Tibial nerve (tissue), 4 donors: ENCODE measurements around the gene GLIS2. TPM values are rescaled to one million over a fixed set of nuclear protein-coding genes. Genes with fewer than 3 reads are reported as not detected.

Experiments used
- DNase-seq, 2 donors: peaks; one replicate each; pipeline ENCODE4 v3.0.0-alpha.2; 2019; ENCODE audit warnings: low spot score in 2 of 2
- H3K27ac ChIP-seq, 4 donors: fragments of 200-600 bp; sonication (generic) in 3 of 4; one replicate each; pipeline ENCODE4 v1.5.1; 2017 to 2019; ENCODE audit warnings: mild to moderate bottlenecking in 1 of 4
- H3K27me3 ChIP-seq, 2 donors: fragments of 200-600 bp; sonication (generic) in 1 of 2; one replicate each; pipeline versions ENCODE4 v1.5.1 to v1.6.0; 2017 to 2019
- H3K36me3 ChIP-seq, 3 donors: fragments of 200-600 bp; sonication (generic); one replicate each; pipeline ENCODE4 v1.5.1; 2018 to 2019
- H3K4me1 ChIP-seq, 4 donors: fragments of 200-600 bp; sonication (generic) in 3 of 4; one replicate each; pipeline ENCODE4 v1.5.1; 2017 to 2019
- H3K4me3 ChIP-seq, 4 donors: fragments of 200-600 bp; sonication (generic) in 3 of 4; one replicate each; pipeline ENCODE4 v1.5.1; 2017 to 2019; ENCODE audit warnings: mild to moderate bottlenecking in 1 of 4, moderate library complexity in 1 of 4
- H3K9me3 ChIP-seq, 4 donors: fragments of 200-600 bp; sonication (generic) in 3 of 4; one replicate each; pipeline ENCODE4 v1.5.1; 2017 to 2019
- CTCF ChIP-seq, 5 experiments: fragments of 200-600 bp in 3 of 5; fragments of 450-650 bp in 2 of 5; sonication (generic) in 3 of 5; IDR thresholded peaks; one replicate each; pipeline ENCODE4 v1.5.1; 2016 to 2019; ENCODE audit warnings: antibody characterized with exemption in 5 of 5, mild to moderate bottlenecking in 3 of 5, moderate library complexity in 2 of 5
- EP300 ChIP-seq, 2 donors: sonication (generic); formaldehyde crosslinking; IDR thresholded peaks; one replicate each; pipeline ENCODE4 v1.6.1; 2017; ENCODE audit warnings: antibody characterized with exemption in 2 of 2, mild to moderate bottlenecking in 1 of 2
- POLR2A ChIP-seq, 2 donors: fragments of 450-650 bp; IDR thresholded peaks; one replicate each; pipeline ENCODE4 v1.6.1; 2017; ENCODE audit warnings: antibody characterized with exemption in 2 of 2, mild to moderate bottlenecking in 2 of 2, moderate library complexity in 2 of 2
- WGBS, 2 donors: methylation state at CpG; one replicate each; pipeline ENCODE4 v1.1.5; 2018; 5-methylcytosine and 5-hydroxymethylcytosine counted together
- total RNA-seq, 4 donors: library from RNA; depleted of rRNA; stranded (reverse); fragments of >200 nt; gene quantifications; one replicate each; pipeline ENCODE4 v1.1.0, GENCODE V29; 2016

The GLIS2 gene
- total RNA-seq, 4 donors from 2014 or later = 9.0 to 11.1 (median 10.8) TPM

DNA sequence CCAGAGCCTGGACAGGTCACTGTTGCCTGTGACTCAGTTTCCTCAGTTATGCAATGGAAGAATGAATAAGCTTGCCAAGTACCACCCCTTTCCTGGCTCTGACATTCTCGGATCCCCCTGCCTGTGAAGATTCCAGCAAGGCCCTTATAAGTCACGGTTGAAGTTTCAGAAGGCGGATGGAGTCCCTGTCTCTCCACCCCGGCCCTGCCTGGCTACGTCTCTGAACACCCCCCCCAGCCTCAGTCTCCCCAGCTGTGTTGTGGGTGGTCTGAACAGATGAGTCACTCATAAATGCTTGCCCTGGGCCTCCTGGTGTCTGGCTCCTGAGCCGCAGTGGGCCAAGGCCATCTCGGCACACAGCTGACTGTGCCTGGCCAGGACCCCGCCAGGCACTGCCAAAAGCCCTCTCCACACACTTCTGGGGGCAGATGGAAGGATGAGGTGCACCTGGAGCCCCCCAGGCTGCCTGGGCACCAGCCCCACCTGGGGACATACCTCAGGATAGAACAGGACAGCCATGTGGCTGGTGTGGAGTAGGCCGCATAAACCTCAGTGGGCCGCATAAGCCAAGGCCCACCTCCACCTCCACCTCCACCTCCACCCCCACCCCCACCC, 71.2 kb downstream of the GLIS2 start:
- no peaks in the 10 kb centered on the region for H3K9me3 ChIP-seq
- WGBS, 2 donors = 80 to 88% methylated on average over 8 to 10 of the region's 10 CpGs
- peaks cover 0 to 96% (median 36%) of the 10 kb centered on the region in 4 donors for H3K4me1 ChIP-seq
- H3K4me3 ChIP-seq = no peak overlapping the region
- TF ChIP-seq POLR2A (IDR thresholded peaks at IDR 0.05) (no peak), EP300 (IDR thresholded peaks at IDR 0.05) (no peak), CTCF (IDR thresholded peaks at IDR 0.05) (no peak)
- H3K27me3 ChIP-seq = no peaks in the 10 kb centered on the region
- DNase-seq = no peak
- peak overlapping the region; percentile 20 to 85 (median 59) for H3K27ac ChIP-seq
- H3K36me3 ChIP-seq = peaks cover 0 to 82% (median 0%) of the 10 kb centered on the region in 3 donors

DNA sequence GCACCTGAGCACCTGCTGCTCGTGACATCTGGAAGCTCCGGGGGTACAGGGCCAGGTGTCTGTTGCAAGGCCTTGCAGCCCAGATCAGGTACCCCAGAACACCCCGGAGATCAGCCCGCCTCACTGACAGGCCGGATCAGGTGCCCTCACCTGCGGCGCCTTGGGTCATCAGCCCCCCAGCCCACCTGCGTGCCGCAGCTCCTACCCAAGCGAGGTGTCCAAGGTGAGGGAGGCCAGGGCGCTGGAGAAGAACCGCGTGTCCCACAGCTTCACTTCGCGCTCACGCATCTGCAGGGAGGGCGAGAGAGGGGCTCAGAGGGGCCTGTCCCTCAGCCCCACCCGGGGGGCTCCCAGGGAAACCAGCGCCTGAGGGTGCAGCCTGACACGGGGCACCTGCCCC, 71.9 kb downstream of the GLIS2 start:
- peaks cover 0 to 82% (median 0%) of the 10 kb centered on the region in 3 donors for H3K36me3 ChIP-seq
- H3K4me1 ChIP-seq = peaks cover 0 to 97% (median 43%) of the 10 kb centered on the region in 4 donors

DNA sequence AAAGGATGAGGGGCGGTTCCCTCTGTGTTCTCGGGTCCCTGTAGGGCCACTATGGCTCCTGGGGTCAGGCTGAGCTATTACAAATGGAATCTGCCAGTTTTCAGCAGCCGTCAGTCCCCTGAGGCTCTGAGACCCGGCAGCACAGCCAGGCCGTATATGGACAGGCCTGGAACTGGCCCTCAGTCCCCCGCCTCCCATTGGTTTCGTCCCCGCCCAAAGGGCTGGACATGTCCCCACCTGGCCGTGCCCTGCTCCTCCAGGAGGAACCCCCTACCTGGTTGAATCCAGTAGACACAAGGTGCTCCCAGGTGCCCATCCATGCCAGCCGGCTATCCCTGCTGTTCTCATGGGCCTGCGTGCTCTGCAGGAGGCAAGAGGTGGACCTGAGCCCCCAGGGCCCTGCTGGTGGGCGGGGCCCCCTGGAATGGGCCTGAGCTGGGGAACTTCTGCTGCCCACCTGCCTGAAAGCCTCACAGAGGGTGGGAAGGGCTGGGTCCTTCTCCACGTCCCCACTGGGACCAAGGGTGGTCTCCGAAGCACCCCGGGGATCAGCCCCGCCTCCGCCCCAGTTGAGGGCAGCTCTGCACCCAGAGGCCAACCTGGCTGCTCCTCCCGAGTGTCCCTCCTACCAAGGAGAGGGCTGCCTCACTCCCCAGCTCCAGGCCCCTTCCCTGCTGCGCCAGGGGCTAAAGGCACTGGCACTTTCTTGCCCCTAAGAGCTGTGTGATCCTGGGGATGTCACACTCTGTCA, 72.6 kb downstream of the GLIS2 start:
- DNase-seq = no peak

More for the DNA sequence above, 71.9 kb downstream of the GLIS2 start:
- WGBS, 2 donors = 90 to 93% methylated on average over 13 to 15 of the region's 20 CpGs
- TF ChIP-seq EP300 (IDR thresholded peaks at IDR 0.05) (no peak), POLR2A (IDR thresholded peaks at IDR 0.05) (no peak), CTCF (IDR thresholded peaks at IDR 0.05) (no peak)
- no peak for DNase-seq
- Histone ChIP-seq H3K27me3 (no peaks in the 10 kb centered on the region), H3K4me3 (no peak overlapping the region), H3K9me3 (no peaks in the 10 kb centered on the region), H3K27ac (peak overlapping the region in 3 of 4 donors; percentile 24 to 85 (median 71))

More for the DNA sequence above, 72.6 kb downstream of the GLIS2 start:
- Histone ChIP-seq H3K36me3 (peaks cover 0 to 80% (median 0%) of the 10 kb centered on the region in 3 donors), H3K27me3 (no peaks in the 10 kb centered on the region), H3K4me1 (peaks cover 0 to 97% (median 48%) of the 10 kb centered on the region in 4 donors), H3K4me3 (no peak overlapping the region), H3K9me3 (no peaks in the 10 kb centered on the region), H3K27ac (peak overlapping the region; percentile 28 to 85 (median 54))
- TF ChIP-seq CTCF (IDR thresholded peaks at IDR 0.05) (no peak), POLR2A (IDR thresholded peaks at IDR 0.05) (no peak)
- 66 to 69% methylated on average over 14 to 17 of the region's 19 CpGs for WGBS, 2 donors

Other genes starting within 250 kb of the GLIS2 start
- 10 to 100 TPM; 19.0 to 32.7 (median 29.6) TPM for gene ADCY9, start 199.6 kb upstream of the GLIS2 start, total RNA-seq
- 1 to 10 TPM in 3 of 4 donors, under 1 TPM in 1; 0.84 to 3.6 (median 1.5) TPM for gene SRL, start 74.0 kb upstream of the GLIS2 start, total RNA-seq
- 10 to 100 TPM in 2 of 4 donors, 1 to 10 TPM in 2; 6.9 to 16.8 (median 11.7) TPM for gene TFAP4, start 43.0 kb upstream of the GLIS2 start, total RNA-seq
- gene PAM16, start 35.3 kb downstream of the GLIS2 start, total RNA-seq = 10 to 100 TPM; 45.1 to 95.1 (median 60.7) TPM
- gene VASN, start 55.8 kb downstream of the GLIS2 start, total RNA-seq = 10 to 100 TPM; 31.0 to 58.1 (median 32.9) TPM
- gene CORO7, start 100.5 kb downstream of the GLIS2 start, total RNA-seq = 10 to 100 TPM; 27.8 to 77.4 (median 52.1) TPM
- 10 to 100 TPM; 37.6 to 53.0 (median 49.2) TPM for gene DNAJA3, start 109.8 kb downstream of the GLIS2 start, total RNA-seq
- 10 to 100 TPM; 55.5 to 61.8 (median 57.7) TPM for gene NMRAL1, start 158.6 kb downstream of the GLIS2 start, total RNA-seq
- 10 to 100 TPM; 55.7 to 75.6 (median 63.1) TPM for gene HMOX2, start 160.3 kb downstream of the GLIS2 start, total RNA-seq
- gene CDIP1, start 222.7 kb downstream of the GLIS2 start, total RNA-seq = 10 to 100 TPM; 16.2 to 40.2 (median 24.0) TPM
- gene C16orf96, start 240.3 kb downstream of the GLIS2 start, total RNA-seq = under 1 TPM in 2 of 4 donors, not detected in 2; 0.20 to 0.21 TPM